Fibroblast of skin of scalp (primary cell): ENCODE data around the gene RIOK2.
"Not testable (repeated sequence)": the region's sequence is repeated elsewhere in the genome, so short reads cannot be mapped to it uniquely, and the experiment has no call there.

Experiments
- DNase-seq: peaks from one replicate; pipeline ENCODE4 v3.0.0-alpha.2; 2013

RIOK2 gene

DNA sequence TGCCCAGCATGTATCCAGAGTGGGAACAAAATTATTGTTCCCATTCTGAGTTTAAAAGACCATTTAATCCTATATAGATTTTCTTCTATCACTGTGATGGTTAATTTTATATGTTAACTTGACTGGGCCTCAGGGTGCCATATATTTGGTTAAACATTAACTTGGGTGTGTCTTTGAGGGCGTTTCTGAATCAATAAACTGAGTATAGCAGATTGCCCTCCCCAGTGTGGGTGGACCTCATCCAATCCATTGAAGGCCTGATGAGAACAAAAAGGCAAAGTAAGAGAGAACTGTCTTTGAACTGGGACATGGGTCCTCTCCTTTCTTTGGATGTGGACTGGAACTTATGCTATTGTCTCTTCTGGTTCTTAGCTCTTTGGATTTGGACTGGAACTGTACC lies 17.3 kb downstream of the RIOK2 start:
- DNase-seq, result no peak

DNA sequence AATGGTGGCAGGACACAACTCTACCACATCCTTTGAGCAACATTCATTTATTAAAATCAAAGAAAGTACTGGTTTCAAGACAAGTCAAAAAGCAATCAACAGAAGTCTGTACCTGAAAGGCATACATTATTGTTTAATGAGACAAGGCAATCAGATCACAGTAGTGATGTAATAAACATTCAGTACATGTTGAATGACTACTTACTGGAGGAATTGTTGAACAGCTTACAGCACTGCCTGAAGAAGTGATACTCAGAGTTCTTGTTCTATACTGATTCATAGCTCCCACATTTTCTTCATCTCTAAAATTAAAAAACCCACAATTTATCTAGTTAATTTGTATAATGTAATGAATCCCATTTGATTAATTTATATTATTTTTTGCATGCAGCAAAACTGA lies 18.2 kb downstream of the RIOK2 start:
- DNase-seq, result no peak

DNA sequence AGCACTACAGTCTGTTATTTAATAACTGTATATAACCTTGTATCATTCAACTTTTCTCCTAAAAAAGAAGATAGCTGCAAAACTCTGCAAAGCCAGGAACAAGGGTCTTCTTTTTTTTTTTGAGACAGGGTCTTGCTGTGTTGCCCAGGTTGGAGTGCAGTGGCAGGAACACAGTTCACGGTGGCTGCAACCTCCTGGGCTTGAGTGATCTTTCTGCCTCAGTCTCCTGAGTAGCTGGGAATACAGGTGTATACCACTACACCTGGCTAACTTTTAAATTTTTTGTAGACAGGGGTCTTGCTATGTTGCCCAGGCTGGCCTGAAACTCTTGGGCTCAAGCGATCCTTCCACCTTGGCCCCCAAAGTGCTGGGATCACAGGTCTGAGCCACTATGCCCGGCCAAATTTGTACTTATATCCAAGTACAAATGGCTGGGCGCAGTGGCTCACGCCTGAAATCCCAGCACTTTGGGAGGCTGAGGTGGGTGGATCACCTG lies 19.2 kb downstream of the RIOK2 start:
- no peak for DNase-seq

DNA sequence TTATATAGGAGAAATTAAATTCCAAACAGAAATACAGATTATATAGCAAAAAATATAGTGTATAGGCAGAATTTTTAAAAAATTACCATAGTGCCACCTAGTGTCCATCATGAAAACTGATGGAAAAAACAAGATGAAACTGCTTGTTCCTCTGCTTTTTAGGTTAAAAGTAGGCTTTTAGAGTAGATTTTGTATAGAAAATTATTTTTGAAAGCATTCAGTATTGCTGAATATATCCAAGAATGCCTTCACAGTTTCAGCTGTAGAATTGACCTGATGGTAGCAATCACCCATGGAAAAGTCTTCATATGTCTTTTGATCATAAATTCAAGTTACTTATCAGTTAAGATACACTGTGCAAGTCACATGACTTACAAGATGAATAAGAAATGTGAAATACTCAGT lies 19.7 kb downstream of the RIOK2 start:
- DNase-seq, result peak; percentile 22

DNA sequence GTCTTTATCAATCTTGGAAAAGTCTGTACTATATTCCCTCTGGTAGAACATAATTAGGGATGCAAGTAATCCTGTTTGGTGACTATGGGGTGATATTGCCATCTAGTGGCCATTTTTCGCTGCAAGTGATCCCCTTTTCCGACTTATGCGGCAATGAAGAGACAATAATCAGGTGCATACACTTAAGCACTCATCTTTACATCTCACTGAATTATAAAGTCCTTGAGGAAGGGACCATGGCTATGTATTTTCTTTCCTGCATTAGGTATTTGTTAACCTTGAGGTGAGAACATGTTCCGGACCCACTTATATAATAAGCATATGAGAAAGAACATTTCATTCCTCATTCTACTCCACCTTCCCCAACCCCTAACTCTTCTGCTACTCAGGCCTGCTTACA lies 21.0 kb downstream of the RIOK2 start:
- DNase-seq, result peak; percentile 76

DNA sequence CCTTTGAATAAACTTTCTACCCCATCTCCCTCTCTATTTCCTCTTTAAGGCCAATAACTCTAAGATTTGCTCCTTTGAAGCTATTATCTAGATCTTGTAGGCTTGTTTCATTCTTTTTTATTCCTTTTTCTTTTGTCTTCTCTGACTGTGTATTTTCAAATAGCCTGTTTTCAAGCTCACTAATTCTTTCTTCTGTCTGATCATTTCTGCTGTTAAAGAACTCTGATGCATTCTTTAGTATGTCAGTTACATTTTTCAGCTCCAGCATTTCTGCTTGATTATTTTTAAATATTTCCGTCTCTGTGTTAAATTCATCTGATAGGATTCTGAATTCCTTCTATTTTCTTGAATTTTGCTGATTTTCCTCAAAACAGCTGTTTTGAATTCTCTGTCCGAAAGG lies 25.4 kb downstream of the RIOK2 start:
- no peak for DNase-seq

DNA sequence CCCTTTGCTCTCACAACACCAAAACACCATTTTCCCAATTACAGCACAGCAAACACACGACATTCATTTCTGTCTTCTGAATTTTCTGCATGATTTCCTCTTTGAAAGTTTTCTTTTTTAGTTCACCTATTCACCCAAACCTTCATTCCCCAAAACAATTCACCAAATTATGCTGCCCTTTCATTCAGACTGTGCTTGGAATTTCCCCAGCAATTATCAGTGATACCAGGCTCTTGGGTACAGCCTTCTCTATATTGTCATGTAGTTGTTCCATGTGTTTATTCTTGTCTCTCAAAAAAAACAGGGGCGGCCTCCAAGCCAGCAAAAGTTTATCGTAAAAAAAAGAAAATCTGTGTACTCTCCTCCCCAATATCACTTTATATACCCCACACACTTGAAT lies 31.7 kb downstream of the RIOK2 start:
- DNase-seq, result no peak

DNA sequence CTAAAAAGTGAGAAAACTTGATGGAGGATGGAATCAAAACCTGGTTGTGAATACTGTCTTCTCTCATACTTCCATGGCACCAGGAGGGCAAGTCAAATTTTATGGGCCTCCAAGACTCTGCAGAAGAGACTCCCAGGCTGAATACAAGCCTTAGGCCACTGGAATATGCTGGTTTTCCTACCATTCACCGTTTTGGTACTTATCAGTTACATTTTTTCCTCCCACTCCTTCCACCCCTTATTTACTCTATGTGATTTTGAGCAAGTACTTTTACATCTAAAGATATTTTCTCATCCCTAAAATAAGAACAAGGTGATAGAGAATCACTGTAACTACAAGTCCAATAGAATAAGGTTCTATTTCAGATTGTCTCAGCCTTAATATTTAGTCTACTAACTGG lies 32.6 kb downstream of the RIOK2 start:
- DNase-seq, result no peak

DNA sequence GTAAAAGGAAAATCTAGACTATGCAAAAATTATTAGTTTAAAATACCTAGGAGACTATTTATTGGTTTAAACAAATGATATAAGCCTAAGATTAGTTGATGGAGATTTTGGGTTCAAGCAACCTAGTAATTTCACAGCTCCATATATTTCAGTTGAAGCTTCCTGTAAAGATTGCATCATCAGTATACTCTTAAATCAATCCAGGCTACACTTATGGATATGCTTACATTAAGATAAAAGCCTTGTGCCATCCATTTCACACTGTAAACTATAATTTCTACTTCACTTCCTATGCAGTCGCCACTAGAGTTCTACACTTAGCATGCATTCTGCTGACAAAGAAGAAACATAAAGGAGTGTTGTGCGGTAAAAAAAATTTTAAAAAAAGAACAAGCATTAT lies 33.3 kb downstream of the RIOK2 start:
- DNase-seq, result no peak

DNA sequence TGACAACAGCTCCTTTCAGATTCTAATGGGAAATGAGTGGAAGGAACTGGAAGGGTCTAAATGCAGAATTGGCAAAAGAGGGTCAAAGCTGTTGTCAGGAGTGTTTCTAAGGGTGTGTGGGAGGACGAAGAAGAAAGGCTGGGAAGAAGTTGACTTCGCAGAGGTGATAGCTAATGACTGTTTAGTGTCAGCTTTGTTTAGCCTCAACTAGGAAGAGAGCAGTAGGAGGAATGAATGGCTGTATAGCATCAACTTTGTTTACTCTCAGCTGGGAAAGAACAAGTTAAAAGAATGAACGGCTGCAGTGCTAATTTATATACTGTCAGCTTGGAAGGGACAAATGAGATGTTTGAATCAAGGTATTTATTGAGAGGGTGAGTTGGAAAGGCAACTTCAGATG lies 34.8 kb downstream of the RIOK2 start:
- DNase-seq, result no peak

DNA sequence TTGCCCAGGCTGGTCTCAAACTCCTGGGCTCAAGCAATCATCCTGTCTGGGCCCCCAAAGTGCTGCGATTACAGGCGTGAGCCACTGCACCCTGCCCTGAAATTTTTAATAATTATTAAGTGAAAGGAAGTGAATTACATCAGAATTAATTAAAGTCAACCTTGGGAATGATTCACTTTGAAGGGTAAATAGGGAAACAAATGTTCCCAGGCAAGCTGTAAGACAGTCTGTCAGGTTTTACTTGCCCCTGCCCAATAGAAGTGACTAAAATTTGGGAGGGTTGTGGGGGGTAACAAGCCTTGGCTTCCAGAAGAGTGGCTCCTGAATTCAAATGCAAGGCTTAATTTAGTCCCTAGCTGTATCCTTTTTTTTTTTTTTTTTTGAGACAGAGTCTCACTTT lies 39.3 kb downstream of the RIOK2 start:
- DNase-seq, result no peak

DNA sequence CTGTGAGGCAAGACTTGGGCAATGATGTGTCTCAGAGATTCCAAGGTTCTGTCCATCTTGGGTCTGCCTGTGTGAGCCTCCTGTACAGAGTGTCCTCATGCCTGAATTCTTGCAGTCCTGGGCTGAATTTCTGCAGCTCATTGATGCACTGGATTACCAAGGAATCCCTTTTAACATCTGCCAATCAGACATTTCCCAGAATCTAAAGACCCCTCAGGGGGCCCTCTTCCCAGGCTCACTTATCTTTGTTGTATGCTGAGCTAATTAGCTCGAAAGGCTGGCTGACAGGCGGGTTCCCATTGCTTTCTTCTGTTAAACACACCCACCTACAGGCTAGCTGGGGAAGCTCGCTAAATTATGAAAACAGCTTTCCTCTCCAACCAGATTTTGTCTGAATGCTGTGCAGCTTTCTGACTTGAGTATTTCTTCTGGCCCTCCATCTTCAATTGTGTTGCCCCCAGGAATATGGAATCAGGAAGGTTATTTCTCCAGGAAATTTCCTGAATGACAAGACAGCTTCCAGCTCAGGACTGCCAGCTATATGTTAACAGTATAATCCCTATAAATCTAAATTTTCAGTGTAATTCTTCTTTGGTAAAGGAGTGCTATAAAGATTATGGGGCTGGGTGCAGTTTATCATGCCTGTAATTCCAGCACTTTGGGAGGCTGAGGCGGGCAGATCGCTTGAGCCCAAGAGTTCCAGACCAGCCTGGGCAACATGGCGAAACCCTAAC lies 40.4 kb downstream of the RIOK2 start, which contains the start of gene LIX1:
TSS of gene LIX1 (minus strand) at position 91 of the 734 bp plus-strand sequence. CDS start at position 56, 35 bp downstream.
- DNase-seq, result peak; percentile 50

DNA sequence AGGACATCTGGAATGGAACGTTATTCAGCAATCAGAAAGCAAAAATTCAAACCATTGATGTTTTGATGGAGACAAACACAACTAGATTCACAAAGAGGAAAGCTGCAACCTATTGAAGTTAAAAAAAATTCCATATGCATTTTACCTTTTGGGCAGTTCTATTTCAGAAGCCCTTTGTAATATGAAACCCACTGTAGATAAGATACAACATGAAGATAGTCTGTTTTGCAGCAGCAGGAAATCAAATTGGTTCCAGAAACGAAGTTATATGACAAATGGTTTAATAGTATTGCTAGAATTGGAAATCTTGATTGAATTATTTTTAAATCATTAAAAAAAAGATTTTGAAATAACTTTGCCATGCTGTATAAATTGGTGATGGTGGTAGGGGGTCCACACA lies 41.5 kb downstream of the RIOK2 start:
- no peak for DNase-seq

DNA sequence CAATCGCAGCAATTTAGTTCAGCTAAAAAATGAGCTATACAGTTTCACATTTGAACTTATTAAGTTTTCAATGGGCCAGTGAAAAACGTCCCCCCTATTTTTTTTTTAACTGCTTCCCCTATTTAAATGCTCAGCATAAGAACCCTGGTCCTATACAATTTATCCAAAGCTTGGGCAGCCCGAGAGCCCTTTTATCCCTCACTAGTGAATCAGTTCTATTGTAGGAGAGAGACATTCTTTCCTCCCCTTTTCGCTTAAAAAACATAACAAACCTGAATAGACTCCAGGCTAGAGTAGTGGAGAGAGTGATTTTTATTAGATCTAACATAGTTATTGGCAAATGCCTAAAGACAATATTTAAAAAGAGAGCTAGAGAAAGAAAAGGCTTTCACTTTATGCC lies 42.0 kb downstream of the RIOK2 start:
- no peak for DNase-seq

DNA sequence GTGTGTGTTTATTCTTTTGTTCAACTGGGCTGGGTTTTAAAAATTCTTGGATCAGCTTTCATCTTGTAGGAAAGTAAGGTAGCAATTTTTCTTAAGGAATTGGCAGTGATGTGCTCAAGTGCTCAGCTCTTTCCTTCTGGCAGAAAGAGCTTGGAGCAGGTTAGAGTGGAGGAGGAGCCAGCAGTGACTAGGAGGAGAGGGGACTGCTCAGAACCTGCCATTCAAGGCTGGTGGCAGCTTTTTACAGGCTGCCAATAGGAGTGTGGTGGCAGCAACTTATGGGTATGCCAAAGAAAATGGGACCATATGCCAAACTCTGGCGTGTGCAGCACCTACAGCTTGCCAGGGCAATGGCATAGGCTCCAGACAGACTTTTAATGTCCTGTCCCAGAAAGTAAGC lies 42.8 kb downstream of the RIOK2 start:
- not testable (repeated sequence) for DNase-seq

DNA sequence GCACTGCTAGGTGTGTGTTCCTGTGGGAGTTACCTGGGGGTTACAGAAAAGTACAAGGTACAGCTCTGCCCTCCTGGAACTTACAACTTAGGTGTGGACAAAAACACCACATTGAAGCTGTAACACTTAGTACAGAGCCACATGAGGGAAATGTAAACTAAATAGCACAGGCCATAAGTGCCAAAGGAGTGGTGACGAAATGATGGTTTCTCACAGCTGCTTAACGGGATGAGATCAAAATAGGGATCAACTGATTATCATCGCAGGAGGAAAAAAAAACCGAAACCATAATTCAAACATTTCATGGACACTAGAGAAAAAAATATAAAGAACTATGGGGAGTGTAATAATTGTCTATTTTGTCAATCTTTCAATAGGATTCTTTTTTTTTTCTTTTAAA lies 46.6 kb downstream of the RIOK2 start:
- DNase-seq, result no peak

DNA sequence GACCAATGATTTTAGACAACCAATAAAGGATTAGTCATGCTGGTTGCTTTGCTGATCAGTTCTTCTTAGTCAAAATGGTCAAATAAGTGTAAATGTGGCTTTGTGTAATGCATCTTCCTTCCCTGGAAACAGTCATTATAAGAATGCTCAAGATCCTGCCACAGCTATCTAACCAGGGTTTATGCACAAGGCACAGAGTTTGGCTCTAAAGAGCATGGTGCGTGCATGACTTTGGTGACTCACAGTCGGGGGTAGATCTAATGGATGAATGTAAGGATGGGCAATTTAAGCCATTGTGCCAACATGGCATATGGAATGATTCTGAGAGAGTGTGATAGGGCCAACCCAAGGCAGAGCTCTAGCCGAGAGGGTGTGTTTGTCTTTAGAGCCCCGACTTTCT lies 47.2 kb downstream of the RIOK2 start:
- no peak for DNase-seq

DNA sequence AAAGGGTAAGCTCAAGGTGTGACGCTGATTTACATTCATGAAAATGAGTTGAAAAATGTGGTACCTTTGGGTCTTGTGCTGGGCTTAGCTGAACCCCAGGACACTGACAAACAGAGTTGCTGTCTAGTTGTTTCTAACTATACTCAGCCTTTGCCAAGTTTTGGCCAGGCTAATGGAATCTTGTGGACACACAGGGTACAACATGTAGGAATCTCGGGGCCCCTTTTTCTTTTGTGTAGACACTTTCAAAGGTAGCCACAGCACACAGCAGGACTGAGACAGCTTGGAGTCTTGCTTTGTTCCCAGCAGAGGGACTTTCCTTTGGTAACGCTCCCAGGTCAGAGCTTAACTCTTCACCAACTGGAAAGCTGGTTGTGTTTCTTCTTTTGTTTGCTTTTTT lies 48.4 kb downstream of the RIOK2 start:
- no peak for DNase-seq

DNA sequence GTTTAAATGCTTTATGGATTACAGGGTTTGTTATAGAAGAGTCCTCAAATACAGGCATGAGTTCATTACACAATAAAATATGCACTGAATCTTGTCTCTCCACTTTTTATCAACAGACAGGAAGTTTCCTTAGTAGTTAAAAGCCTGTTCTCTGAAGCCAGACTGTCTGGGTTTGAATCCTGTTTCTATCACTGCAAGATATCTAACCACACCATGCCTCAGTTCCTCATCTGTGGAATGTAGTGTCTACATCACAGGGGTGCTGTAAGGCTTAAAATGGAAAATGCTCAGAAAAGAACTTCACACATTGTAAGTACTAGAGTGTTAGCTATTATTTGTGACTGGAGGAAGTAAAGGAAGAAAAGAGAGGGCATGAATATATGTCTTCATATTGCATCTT lies 49.9 kb downstream of the RIOK2 start:
- no peak for DNase-seq

DNA sequence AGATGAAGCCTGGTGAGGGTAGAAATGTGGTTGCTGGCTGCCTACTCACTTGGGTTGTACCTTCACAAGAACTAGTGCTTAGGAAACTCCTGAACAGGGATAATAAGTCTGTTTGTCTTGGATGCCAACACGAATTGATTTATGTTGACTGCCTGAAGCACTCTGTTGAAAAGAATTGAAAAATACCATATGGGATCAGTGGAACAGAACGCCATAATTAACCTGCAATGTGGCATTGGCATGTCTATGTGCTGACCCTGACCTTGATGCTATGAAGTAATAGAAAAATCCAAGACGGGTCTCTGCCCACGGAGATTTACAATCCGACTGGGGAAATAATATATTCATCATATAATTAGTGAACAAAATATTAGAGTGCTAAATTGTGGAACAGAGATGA lies 51.1 kb downstream of the RIOK2 start:
- DNase-seq, result no peak

DNA sequence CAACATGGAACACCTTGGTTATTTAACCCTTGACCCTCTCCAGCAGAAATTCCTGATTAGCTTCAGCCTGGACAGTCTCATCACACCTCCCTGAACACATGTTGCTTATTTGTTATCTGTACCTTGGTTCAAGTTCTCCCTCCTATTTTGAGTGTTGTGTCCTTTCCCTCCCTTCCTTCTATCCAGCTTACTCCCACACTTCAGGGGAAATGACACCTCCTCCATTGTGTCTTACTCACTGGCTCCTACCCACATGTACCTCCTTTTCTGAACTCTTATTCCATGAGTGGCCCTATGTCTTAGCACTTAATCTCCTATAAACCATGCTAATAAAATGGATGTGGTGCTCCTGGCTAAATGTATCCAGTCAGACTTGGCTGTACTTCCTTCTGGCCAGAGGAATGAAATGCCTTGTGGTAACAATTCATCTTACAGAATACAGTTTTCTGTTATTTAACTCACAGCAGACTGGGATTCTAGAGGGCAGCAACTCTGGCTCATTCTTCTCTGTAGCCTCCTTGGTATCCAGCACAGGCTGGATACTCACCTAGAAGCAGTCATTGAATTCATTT lies 51.8 kb downstream of the RIOK2 start:
- DNase-seq, result peak; percentile 2

DNA sequence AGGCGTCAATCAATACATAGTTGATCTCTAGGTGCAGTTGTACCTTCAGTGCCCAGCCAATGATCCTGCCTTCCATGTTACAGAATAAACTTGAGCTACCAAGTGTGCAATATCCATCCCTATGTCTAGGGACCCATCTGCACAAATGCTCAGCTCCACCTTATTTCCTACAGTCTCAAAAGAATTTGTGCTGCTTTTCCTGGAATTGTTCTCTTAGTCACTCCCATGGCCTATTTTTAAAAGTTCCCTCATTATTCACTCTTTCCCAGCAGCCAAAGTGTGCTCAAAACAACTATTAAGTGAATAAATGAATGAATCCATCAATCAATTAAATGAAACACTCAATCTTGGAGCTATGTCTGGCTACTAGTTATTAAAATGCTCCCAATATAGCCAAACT lies 55.3 kb downstream of the RIOK2 start:
- no peak for DNase-seq

DNA sequence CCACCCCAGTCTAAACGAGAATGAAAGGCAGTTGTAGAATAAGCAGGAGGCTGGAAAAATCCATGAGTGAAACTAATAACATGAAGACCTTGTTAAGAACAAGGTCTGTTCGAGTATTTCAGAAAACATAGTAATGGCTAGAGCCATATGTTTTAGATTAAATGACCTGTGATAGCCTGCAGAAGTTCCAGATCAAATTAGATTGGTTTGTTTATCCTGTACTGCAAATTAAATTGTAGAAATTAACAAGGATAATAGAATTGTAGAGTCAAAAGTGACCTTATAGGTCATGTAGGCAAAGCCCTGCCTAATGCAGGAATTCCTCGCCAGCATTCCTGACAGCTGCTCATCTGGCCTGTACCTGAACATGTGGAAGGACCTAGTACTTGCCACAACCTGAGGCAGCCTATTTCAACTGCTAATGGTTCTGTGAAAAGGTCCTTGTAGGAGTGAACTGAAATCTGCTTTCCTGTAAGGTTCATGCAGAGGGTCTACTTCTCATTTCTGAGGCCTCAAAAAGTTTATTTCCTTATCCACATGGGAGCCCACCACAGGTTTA lies 57.8 kb downstream of the RIOK2 start:
- no peak for DNase-seq

DNA sequence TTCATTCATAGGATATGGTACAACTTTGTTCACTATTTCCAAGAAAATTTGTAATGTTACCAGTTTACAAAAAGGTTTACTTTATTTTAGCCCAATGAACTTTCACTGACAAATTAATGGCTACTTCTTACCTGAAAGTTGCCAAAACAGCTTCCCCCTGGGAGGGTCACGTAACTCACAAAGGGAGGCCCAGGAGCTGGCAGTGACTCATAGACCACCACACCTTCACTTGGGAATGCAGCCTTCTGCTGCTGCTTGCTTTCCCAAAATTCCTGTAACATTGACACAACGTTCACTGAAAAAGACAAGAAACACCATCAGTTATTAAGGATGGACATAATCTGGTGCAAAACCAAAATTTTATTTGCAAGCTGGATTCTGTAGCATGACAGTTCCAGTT lies 58.7 kb downstream of the RIOK2 start:
- DNase-seq, result no peak
